ENCODE data around the gene SLC2A14.
A peak's percentile ranks its signal among the peaks of the same experiment; 100 is the strongest.
"Not testable (repeated sequence)": the region's sequence is repeated elsewhere in the genome, so short reads cannot be mapped to it uniquely, and the experiment has no call there.

SLC2A14 gene

GRCh38 chr12:7797698-7798398 is 74.9 kb downstream of the SLC2A14 start:
- DNase-seq = peak; percentile 15
- H3K36me3 ChIP-seq = no peaks in the 10 kb centered on the region

DNA sequence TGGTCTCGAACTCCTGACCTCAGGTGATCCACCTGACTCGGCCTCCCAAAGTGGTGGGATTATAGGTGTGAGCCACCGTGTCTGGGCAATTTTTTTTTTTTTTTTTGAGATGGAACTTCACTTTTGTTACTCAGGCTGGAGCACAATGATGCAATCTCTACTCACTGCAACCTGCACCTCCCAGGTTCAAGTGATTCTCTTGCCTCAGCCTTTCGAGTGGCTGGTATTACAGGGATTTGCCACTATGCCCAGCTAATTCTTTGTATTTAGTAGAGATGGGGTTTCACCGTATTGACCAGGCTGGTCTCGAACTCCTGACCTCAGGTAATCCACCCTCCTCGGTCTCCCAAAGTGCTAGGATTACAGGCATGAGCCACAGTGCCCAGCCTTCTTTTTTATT is 75.4 kb downstream of the SLC2A14 start:
- H3K36me3 ChIP-seq; H3K9me3 ChIP-seq (ENCODE audit: severe bottlenecking); H3K27me3 ChIP-seq (ENCODE audit: insufficient read depth, low read depth, severe bottlenecking); H3K27ac ChIP-seq; H3K4me3 ChIP-seq (ENCODE audit: low read depth, low read length): not testable (repeated sequence)
- peak; percentile 21 for DNase-seq

More at GRCh38 chr12:7797698-7798398, 74.9 kb downstream of the SLC2A14 start:
- Histone ChIP-seq H3K27me3 (ENCODE audit: insufficient read depth, low read depth, severe bottlenecking) (no peaks in the 10 kb centered on the region), H3K4me3 (ENCODE audit: low read depth, low read length) (no peak overlapping the region), H3K27ac (no peak overlapping the region), H3K9me3 (ENCODE audit: severe bottlenecking) (no peaks in the 10 kb centered on the region)
- TF ChIP-seq CTCF (IDR thresholded peaks at IDR 0.05; ENCODE audit: low read depth, low read length) = no peak

DNA sequence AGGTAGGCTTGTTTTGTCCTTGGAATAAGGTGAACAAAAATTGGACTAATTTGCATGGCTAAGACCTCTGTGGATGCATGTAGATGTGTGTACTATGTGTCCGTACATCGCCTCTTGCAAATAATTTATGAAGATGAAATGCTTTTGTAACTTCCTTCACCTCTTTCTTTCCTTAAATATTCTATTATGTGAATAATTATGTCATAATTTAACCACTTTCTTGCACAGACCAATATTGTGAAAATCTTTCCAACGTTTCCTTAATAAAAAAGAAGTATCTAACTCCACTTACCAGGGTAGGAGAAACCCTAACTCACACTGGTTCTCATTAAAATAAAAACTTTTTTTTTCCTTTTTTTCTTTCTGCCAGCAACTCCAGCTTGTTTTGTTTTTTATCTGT is 79.5 kb downstream of the SLC2A14 start:
- Histone ChIP-seq H3K36me3 (no peaks in the 10 kb centered on the region), H3K27me3 (ENCODE audit: insufficient read depth, low read depth, severe bottlenecking) (no peaks in the 10 kb centered on the region), H3K9me3 (ENCODE audit: severe bottlenecking) (no peaks in the 10 kb centered on the region), H3K4me3 (ENCODE audit: low read depth, low read length) (no peak overlapping the region), H3K27ac (no peak overlapping the region)
- no peak for DNase-seq
- TF ChIP-seq CTCF (IDR thresholded peaks at IDR 0.05; ENCODE audit: low read depth, low read length) = no peak

- not testable (repeated sequence) for H3K36me3 ChIP-seq; H3K9me3 ChIP-seq (ENCODE audit: severe bottlenecking); H3K27ac ChIP-seq; H3K4me3 ChIP-seq (ENCODE audit: low read depth, low read length); H3K27me3 ChIP-seq (ENCODE audit: insufficient read depth, low read depth, severe bottlenecking); DNase-seq
Measured at GRCh38 chr12:7788884-7789528, 83.7 kb downstream of the SLC2A14 start, which contains the start of gene NANOG. Gene NANOG, plus strand, starts transcription at chr12:7789402. Its CDS starts 213 bp downstream, at chr12:7789615.

DNA sequence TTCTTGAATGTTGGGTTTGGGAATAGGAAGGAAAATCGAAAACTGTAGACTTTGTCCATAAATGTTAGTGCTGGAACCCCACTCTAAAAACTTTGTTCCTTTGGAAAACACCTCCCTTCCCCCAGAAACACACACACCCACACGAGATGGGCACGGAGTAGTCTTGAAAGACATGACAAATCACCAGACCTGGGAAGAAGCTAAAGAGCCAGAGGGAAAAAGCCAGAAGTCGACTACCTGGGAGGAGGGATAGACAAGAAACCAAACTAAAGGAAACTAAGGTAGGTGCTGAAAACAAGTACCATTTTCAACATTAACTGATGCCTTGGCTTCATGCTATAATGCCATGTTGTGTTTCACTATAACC is 84.4 kb downstream of the SLC2A14 start:
- H3K36me3 ChIP-seq = no peaks in the 10 kb centered on the region
- no peaks in the 10 kb centered on the region for H3K9me3 ChIP-seq (ENCODE audit: severe bottlenecking)
- no peak overlapping the region for H3K4me3 ChIP-seq (ENCODE audit: low read depth, low read length)
- no peaks in the 10 kb centered on the region for H3K27me3 ChIP-seq (ENCODE audit: insufficient read depth, low read depth, severe bottlenecking)
- no peak for DNase-seq
- no peak overlapping the region for H3K27ac ChIP-seq
- no peak for TF ChIP-seq CTCF (IDR thresholded peaks at IDR 0.05; ENCODE audit: low read depth, low read length)

DNA sequence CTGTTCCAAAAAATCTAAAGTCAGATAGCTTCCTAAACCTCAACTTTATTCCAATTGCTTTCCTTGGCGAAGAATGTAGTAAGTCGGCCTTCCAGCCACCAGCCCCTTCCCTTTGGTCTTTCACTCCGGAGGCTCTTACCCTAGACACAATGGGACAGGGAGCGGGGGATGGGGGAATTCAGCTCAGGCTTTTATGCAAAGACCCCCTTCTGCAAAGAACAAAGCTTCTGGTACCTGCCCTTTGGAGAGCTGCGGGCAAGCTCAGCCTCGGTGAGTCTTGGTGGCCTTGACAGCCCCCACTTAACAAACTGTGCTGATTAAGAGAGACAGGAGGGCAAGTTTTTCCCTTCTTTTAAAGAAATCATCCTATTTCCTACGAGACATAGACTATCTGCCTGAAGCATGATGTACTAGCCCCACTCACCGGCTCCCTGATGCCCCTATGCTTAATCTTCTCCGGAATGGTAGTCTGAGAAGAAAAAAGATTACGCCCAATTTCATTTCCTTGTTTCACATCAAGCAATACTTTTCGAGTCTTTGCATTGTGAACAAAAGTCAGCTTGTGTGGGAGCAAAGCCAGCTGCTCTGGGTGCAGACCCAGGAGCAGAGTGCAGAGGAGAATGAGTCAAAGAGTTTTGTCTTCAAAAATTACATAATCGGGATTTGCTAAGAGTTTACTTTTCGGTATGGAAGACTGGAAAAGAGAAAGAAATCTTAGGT is 85.0 kb downstream of the SLC2A14 start:
- Histone ChIP-seq H3K27ac (no peak overlapping the region), H3K4me3 (ENCODE audit: low read depth, low read length) (no peak overlapping the region), H3K36me3 (no peaks in the 10 kb centered on the region), H3K27me3 (ENCODE audit: insufficient read depth, low read depth, severe bottlenecking) (no peaks in the 10 kb centered on the region), H3K9me3 (ENCODE audit: severe bottlenecking) (no peaks in the 10 kb centered on the region)
- no peak for DNase-seq
- no peak for TF ChIP-seq CTCF (IDR thresholded peaks at IDR 0.05; ENCODE audit: low read depth, low read length)
